OCI-LY1 (cell line): ENCODE data around the gene TSPAN3.

Experiments used
- EZH2 ChIP-seq: fragments of 200-600 bp; sonication (generic), shearing (Covaris generic); IDR thresholded peaks from 2 replicates; pipeline ENCODE4 v1.8.0; 2017; ENCODE audit warnings: borderline replicate concordance, mixed run types, mild to moderate bottlenecking, antibody characterized with exemption, low read length, moderate library complexity, mixed read lengths
- TF ChIP-seq, protein P1 (sequence below): fragments of 200-600 bp; sonication (generic), shearing (Covaris generic); IDR thresholded peaks from 2 replicates; pipeline ENCODE4 v1.5.1; 2017; ENCODE audit warnings: mild to moderate bottlenecking, antibody characterized with exemption, low read length, moderate library complexity, mixed read lengths

GRCh38 chr15:77048135-77048876 lies 22.6 kb downstream of the TSPAN3 start:
- TF ChIP-seq, protein P1, sequence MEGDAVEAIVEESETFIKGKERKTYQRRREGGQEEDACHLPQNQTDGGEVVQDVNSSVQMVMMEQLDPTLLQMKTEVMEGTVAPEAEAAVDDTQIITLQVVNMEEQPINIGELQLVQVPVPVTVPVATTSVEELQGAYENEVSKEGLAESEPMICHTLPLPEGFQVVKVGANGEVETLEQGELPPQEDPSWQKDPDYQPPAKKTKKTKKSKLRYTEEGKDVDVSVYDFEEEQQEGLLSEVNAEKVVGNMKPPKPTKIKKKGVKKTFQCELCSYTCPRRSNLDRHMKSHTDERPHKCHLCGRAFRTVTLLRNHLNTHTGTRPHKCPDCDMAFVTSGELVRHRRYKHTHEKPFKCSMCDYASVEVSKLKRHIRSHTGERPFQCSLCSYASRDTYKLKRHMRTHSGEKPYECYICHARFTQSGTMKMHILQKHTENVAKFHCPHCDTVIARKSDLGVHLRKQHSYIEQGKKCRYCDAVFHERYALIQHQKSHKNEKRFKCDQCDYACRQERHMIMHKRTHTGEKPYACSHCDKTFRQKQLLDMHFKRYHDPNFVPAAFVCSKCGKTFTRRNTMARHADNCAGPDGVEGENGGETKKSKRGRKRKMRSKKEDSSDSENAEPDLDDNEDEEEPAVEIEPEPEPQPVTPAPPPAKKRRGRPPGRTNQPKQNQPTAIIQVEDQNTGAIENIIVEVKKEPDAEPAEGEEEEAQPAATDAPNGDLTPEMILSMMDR = no peak
- TF ChIP-seq EZH2 = no peak
